DND-41 (cell line): Measurements from ENCODE around the gene RFNG.

Experiments
- ATAC-seq: fragments of 200-7000 bp; cut with Tn5 transposase; 3 replicates; pipeline ENCODE4 v1.9.1; 2021; ENCODE audit warnings: low read depth; ENCODE audit not compliant: insufficient read depth
- DNase-seq: peaks from one replicate; pipeline ENCODE4 v3.0.0-alpha.2; 2020
- H2AFZ ChIP-seq: 2 replicates; pipeline ENCODE4 v1.6.0; 2012; ENCODE audit warnings: low read depth, low read length
- H3K27ac ChIP-seq: 2 replicates; pipeline ENCODE4 v1.5.1; 2012; ENCODE audit warnings: low read length, inconsistent platforms
- H3K27me3 ChIP-seq: fragments of 200-600 bp; sonication (generic); 2 replicates; pipeline ENCODE4 v1.6.0; 2012; ENCODE audit warnings: low read length, mild to moderate bottlenecking, inconsistent platforms; ENCODE audit not compliant: insufficient read depth, poor library complexity
- H3K36me3 ChIP-seq: 2 replicates; pipeline ENCODE4 v1.5.1; 2012; ENCODE audit warnings: low read length, inconsistent platforms; ENCODE audit not compliant: insufficient read depth
- H3K4me1 ChIP-seq: 2 replicates; pipeline ENCODE4 v1.5.1; 2012; ENCODE audit warnings: mild to moderate bottlenecking, low read length; ENCODE audit not compliant: insufficient read depth
- H3K4me2 ChIP-seq: 2 replicates; pipeline ENCODE4 v1.6.0; 2012; ENCODE audit warnings: mild to moderate bottlenecking, moderate library complexity, low read length, inconsistent platforms; ENCODE audit not compliant: insufficient read depth
- H3K4me3 ChIP-seq, 2 experiments: fragments of 200-600 bp in 1 of 2; shearing (Covaris generic) in 1 of 2; 2 replicates each; pipeline ENCODE4 v1.5.1; 2012 to 2016; ENCODE audit warnings: inconsistent platforms in 2 of 2, low read length in 2 of 2, mild to moderate bottlenecking in 2 of 2, low read depth in 1 of 2, moderate library complexity in 1 of 2
- H3K79me2 ChIP-seq: 2 replicates; pipeline ENCODE4 v1.6.0; 2012; ENCODE audit warnings: low read length, inconsistent platforms; ENCODE audit not compliant: insufficient read depth
- H3K9ac ChIP-seq: 2 replicates; pipeline ENCODE4 v1.6.0; 2012; ENCODE audit warnings: low read depth, mild to moderate bottlenecking, inconsistent platforms, low read length, moderate library complexity
- H3K9me3 ChIP-seq: 2 replicates; pipeline ENCODE4 v1.5.1; 2012; ENCODE audit warnings: low read length, moderate library complexity, mild to moderate bottlenecking, inconsistent platforms; ENCODE audit not compliant: insufficient read depth, severe bottlenecking
- H4K20me1 ChIP-seq: 2 replicates; pipeline ENCODE4 v1.6.0; 2012; ENCODE audit warnings: low read length; ENCODE audit not compliant: insufficient read depth
- EZH2 ChIP-seq: IDR thresholded peaks from 3 replicates; pipeline ENCODE4 v1.6.1; 2012; ENCODE audit warnings: borderline replicate concordance, low read depth, mild to moderate bottlenecking, moderate library complexity, low read length, inconsistent platforms; ENCODE audit not compliant: severe bottlenecking
- TF ChIP-seq, protein P1 (sequence below): IDR thresholded peaks from 2 replicates; pipeline ENCODE4 v1.5.1; 2012; ENCODE audit warnings: borderline replicate concordance, low read length, moderate library complexity, mild to moderate bottlenecking; ENCODE audit not compliant: poor library complexity, severe bottlenecking; ENCODE audit errors: extremely low read depth

The RFNG gene

DNA sequence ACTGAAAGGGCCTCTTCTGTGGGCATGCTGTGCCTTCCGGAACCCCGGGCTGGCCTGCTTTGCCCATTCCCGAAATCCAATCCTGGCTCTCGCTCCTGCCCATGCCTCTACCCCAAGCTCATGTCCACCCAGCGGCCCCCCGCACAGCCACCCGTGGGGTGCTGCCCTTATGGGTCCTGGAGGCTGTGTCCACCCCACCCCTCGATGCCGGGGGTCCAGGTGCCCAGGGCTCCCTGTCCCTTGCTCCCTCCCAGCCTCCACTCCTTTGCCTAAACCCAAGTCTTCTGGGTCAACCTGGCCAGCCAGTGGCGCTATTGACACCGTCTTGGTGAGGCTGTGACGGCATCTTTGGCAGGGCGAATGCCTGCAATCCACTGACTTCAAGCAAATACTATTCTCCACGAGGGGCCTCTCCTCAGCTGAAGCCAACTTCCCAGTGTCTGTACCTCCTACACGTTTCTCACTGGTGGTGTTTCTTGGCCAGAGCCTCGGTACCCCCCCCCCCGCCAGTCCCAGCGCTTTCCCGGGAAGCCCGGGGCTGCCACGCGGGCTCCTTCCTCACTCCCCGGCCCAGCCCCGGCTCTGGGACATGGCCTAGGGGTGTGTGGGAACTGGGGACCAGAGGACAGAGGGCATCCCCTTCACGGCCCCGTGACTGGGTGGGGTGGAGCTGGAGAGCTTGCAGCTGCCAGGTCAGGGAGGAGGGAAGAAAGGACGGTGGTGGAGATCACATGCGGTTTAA is 26.2 kb upstream of the RFNG start:
- DNase-seq (no peak), ATAC-seq (peak; percentile 10; the same call in 2 of the 3 replicates)
- Histone ChIP-seq H4K20me1 (peaks cover 55% of the 10 kb centered on the region), H3K36me3 (peaks cover 50% of the 10 kb centered on the region), H3K27ac (no peak overlapping the region), H2AFZ (no peak overlapping the region), H3K4me1 (no peaks in the 10 kb centered on the region), H3K9ac (no peak overlapping the region), H3K27me3 (no peaks in the 10 kb centered on the region), H3K4me3 (no peak overlapping the region), H3K9me3 (no peaks in the 10 kb centered on the region), H3K79me2 (no peaks in the 10 kb centered on the region), H3K4me2 (no peak overlapping the region)
- TF ChIP-seq, protein P1, sequence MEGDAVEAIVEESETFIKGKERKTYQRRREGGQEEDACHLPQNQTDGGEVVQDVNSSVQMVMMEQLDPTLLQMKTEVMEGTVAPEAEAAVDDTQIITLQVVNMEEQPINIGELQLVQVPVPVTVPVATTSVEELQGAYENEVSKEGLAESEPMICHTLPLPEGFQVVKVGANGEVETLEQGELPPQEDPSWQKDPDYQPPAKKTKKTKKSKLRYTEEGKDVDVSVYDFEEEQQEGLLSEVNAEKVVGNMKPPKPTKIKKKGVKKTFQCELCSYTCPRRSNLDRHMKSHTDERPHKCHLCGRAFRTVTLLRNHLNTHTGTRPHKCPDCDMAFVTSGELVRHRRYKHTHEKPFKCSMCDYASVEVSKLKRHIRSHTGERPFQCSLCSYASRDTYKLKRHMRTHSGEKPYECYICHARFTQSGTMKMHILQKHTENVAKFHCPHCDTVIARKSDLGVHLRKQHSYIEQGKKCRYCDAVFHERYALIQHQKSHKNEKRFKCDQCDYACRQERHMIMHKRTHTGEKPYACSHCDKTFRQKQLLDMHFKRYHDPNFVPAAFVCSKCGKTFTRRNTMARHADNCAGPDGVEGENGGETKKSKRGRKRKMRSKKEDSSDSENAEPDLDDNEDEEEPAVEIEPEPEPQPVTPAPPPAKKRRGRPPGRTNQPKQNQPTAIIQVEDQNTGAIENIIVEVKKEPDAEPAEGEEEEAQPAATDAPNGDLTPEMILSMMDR = no peak
- no peak for TF ChIP-seq EZH2

DNA sequence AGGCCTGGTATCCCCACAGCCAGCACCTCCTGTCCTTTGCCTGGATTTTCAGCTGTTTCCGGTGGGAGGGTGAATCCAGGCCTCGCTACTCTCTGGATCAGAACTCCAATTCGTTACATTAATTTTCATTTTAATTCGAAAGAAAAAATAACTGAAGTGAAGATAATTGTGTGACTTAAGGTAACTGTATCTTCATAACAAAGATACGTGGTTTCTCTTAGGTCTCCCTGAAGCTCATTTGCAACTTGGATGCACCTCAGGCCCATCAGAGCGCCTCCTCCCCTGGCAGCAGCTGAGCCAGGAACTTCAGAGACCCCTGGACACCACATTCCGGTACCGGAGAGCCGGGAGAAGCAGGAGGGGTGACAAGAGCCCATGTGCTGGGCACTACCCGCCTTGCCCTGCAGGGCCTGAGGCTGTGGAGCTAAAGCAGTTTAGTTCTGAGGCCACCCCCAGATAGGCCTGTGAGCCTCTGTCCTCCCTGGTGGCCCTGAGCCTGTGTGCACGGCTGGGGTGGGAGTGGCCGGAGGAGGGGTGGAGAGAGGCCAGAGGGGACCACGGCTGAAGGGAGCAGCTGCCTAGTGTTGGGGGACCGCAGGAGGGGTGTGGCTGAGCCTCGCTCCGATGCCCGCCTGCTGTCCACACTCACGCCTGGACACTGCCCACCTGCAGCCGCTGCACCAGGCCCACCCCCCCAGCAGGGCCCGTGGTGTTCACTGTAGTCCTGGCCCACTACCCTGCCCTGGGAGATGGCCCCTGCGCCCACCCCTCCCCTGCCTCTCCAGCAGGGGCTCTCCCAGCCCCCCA is 25.4 kb upstream of the RFNG start:
- ATAC-seq = peak; percentile 37
- H3K4me1 ChIP-seq = no peaks in the 10 kb centered on the region
- no peak overlapping the region for H3K4me3 ChIP-seq
- peaks cover 47% of the 10 kb centered on the region for H4K20me1 ChIP-seq
- H2AFZ ChIP-seq = no peak overlapping the region
- no peaks in the 10 kb centered on the region for H3K27me3 ChIP-seq
- TF ChIP-seq, protein P1 = no peak
- no peak for TF ChIP-seq EZH2
- DNase-seq = no peak
- no peak overlapping the region for H3K9ac ChIP-seq
- no peaks in the 10 kb centered on the region for H3K9me3 ChIP-seq
- no peaks in the 10 kb centered on the region for H3K79me2 ChIP-seq
- H3K36me3 ChIP-seq = peaks cover 42% of the 10 kb centered on the region
- no peak overlapping the region for H3K27ac ChIP-seq
- H3K4me2 ChIP-seq = no peak overlapping the region

DNA sequence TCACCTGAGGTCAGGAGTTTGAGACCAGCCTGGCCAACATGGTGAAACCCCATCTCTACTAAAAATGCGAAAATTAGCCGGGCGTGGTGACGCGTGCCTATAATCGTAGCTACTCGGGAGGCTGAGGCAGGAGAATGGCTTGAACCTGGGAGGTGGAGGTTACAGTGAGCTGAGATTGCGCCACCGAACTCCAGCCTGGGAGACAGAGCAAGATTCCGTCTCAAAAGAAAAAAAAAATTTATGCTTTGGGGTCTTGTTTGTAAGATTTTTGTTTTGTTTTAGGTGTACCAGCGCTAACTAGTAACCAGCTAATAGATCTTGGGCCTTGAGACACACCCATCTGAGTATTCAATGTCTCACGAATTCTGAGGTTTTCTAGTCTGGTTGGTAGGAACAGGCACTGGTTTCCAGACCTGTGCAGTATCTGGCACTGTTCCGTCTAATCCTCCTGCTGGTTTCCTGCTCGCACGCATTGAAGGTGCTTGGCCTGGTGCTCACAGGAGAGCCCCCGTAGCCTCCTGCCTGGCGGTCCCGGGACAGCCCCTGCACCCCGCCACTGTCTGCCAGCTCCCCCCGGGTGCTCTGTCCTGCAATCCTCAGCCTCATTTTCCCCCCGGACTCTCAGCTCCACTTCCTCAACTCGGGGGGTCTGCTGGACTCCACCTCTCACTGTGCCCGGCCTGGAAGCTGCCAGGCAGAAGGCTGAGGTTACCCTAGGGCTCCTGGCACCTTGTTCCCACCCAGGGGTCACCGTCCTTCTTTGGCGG is 24.6 kb upstream of the RFNG start:
- H3K4me3 ChIP-seq = no peak overlapping the region
- peak; percentile 24; the same call in 1 of the 3 replicates for ATAC-seq
- no peak for DNase-seq
- no peak overlapping the region for H3K4me2 ChIP-seq
- no peak overlapping the region for H3K27ac ChIP-seq
- no peaks in the 10 kb centered on the region for H3K79me2 ChIP-seq
- no peak overlapping the region for H2AFZ ChIP-seq
- TF ChIP-seq EZH2 = no peak
- TF ChIP-seq, protein P1 = no peak
- H3K9ac ChIP-seq = no peak overlapping the region
- H3K9me3 ChIP-seq = no peaks in the 10 kb centered on the region
- peaks cover 36% of the 10 kb centered on the region for H3K36me3 ChIP-seq
- peaks cover 41% of the 10 kb centered on the region for H4K20me1 ChIP-seq
- no peaks in the 10 kb centered on the region for H3K27me3 ChIP-seq
- H3K4me1 ChIP-seq = no peaks in the 10 kb centered on the region
